Loucy (cell line): ENCODE results near the gene WIZ.

Source experiments
- H2AFZ ChIP-seq: fragments of 200-600 bp; sonication (generic); 2 replicates; pipeline ENCODE4 v1.6.0; 2016; ENCODE audit warnings: antibody characterized with exemption, mild to moderate bottlenecking, low read length, moderate library complexity
- H3F3A ChIP-seq: fragments of 200-600 bp; 2 replicates; pipeline ENCODE4 v1.6.0; 2016; ENCODE audit warnings: antibody characterized with exemption, low read depth, mild to moderate bottlenecking
- H3K27me3 ChIP-seq: fragments of 200-600 bp; sonication (generic); 2 replicates; pipeline ENCODE4 v1.6.1; 2014; ENCODE audit warnings: low read length, mild to moderate bottlenecking; ENCODE audit not compliant: insufficient read depth, poor library complexity, severe bottlenecking
- H3K36me3 ChIP-seq: fragments of 200-600 bp; sonication (generic); 2 replicates; pipeline ENCODE4 v1.6.1; 2016; ENCODE audit warnings: low read length; ENCODE audit not compliant: insufficient read depth
- H3K4me1 ChIP-seq: fragments of 200-600 bp; sonication (generic); 2 replicates; pipeline ENCODE4 v1.5.1; 2014; ENCODE audit warnings: low read length, mild to moderate bottlenecking; ENCODE audit not compliant: insufficient read depth, poor library complexity, severe bottlenecking
- H3K4me2 ChIP-seq: fragments of 200-600 bp; sonication (generic); 2 replicates; pipeline ENCODE4 v1.6.0; 2014; ENCODE audit warnings: antibody characterized with exemption, low read length, low read depth, mild to moderate bottlenecking; ENCODE audit not compliant: poor library complexity, severe bottlenecking
- H3K4me3 ChIP-seq: fragments of 200-600 bp; sonication (generic); 2 replicates; pipeline ENCODE4 v1.5.1; 2014; ENCODE audit warnings: low read length, mild to moderate bottlenecking, mixed read lengths; ENCODE audit not compliant: poor library complexity, severe bottlenecking
- H3K79me2 ChIP-seq: fragments of 200-600 bp; sonication (generic); 2 replicates; pipeline ENCODE4 v1.6.1; 2014; ENCODE audit warnings: low read length; ENCODE audit not compliant: insufficient read depth
- H3K9ac ChIP-seq: fragments of 200-600 bp; sonication (generic); 2 replicates; pipeline ENCODE4 v1.6.0; 2014; ENCODE audit warnings: mild to moderate bottlenecking, low read depth, low read length, moderate library complexity; ENCODE audit not compliant: poor library complexity, severe bottlenecking
- H3K9me2 ChIP-seq: fragments of 200-600 bp; sonication (generic); replicated peaks from 2 replicates; pipeline ENCODE4 v1.6.1; 2016; ENCODE audit warnings: low read depth, low read length, mixed read lengths
- H3K9me3 ChIP-seq: fragments of 200-600 bp; sonication (generic); 2 replicates; pipeline ENCODE4 v1.6.1; 2014; ENCODE audit warnings: mild to moderate bottlenecking, antibody characterized with exemption, low read length, low read depth; ENCODE audit not compliant: insufficient read depth
- H4K20me1 ChIP-seq: fragments of 200-600 bp; sonication (generic); 2 replicates; pipeline ENCODE4 v1.6.0; 2014; ENCODE audit warnings: antibody characterized with exemption, low read length, mild to moderate bottlenecking; ENCODE audit not compliant: insufficient read depth, poor library complexity, severe bottlenecking
- EZH2phosphoT487 ChIP-seq: fragments of 200-600 bp; IDR thresholded peaks from 2 replicates; pipeline ENCODE4 v1.6.1; 2018; ENCODE audit warnings: antibody characterized with exemption, mild to moderate bottlenecking, moderate library complexity, borderline replicate concordance
- TF ChIP-seq, protein P1 (sequence below): fragments of 200-600 bp; sonication (generic); conservative IDR thresholded peaks from 2 replicates; pipeline ENCODE4 v1.5.1; 2014; ENCODE audit warnings: mild to moderate bottlenecking, antibody characterized with exemption, low read length

The WIZ gene

DNA sequence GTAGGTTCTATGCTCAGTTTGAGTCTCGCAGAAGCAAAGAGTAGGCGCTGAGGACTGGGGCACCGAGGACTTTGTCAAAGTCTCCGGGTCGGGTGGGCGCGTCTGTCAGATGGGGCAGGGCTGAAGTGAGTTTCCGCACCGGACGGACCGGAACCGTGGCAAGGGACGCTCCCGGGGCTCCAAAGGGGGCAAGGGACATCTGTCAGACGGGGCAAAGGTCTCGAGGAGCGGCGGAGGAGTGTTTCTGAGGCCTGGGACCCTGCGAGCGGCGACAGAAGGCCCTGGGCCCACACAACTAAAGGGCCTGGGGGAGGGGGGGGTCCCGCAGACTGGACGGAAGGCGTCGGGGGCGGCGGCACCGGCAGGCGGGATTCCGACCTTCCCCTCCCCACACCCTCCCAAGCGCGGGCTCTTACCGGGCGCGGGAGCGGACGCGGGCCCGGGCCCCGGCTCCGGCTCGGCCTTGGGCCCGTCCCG is 17.7 kb downstream of the WIZ start:
- Histone ChIP-seq H2AFZ (no peak overlapping the region), H4K20me1 (peaks cover 29% of the 10 kb centered on the region)

DNA sequence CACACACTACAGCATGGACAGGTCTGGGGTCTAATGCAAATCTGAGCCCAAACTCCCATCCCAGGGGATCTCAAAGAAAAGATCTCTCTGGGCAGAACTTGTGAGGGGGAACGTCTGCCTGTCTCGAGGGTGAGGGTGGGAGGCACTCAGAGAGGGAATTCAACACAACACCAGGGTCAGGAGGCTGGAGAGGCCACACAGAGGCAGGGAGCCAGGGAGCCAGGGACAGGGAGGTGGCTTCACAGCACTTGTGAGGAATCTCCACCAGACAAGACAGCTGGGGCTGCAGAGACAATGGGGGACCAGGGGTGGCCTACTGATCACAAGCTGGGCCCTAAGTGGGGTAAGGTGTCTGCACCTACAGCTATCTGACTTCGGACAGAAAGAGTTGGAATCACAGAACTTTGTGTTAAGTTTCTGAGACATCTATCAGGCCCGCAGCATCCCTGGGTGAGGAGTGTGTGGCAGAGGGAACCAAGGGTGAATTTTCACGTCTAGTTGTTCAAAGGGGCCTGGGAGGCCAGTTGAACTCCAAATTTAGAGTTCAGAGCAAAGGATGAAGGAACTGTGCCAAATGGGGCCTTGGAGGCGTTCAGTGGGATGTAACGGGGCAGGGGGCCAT is 18.2 kb downstream of the WIZ start:
- TF ChIP-seq, protein P1, sequence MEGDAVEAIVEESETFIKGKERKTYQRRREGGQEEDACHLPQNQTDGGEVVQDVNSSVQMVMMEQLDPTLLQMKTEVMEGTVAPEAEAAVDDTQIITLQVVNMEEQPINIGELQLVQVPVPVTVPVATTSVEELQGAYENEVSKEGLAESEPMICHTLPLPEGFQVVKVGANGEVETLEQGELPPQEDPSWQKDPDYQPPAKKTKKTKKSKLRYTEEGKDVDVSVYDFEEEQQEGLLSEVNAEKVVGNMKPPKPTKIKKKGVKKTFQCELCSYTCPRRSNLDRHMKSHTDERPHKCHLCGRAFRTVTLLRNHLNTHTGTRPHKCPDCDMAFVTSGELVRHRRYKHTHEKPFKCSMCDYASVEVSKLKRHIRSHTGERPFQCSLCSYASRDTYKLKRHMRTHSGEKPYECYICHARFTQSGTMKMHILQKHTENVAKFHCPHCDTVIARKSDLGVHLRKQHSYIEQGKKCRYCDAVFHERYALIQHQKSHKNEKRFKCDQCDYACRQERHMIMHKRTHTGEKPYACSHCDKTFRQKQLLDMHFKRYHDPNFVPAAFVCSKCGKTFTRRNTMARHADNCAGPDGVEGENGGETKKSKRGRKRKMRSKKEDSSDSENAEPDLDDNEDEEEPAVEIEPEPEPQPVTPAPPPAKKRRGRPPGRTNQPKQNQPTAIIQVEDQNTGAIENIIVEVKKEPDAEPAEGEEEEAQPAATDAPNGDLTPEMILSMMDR, result no peak
- no peak for TF ChIP-seq EZH2phosphoT487
- H3K9ac ChIP-seq, result peak overlapping the region; percentile 80
- peaks cover 24% of the 10 kb centered on the region for H3K4me1 ChIP-seq
- no peaks in the 10 kb centered on the region for H3K9me2 ChIP-seq
- no peaks in the 10 kb centered on the region for H3K27me3 ChIP-seq
- H3K9me3 ChIP-seq, result no peaks in the 10 kb centered on the region
- H3K79me2 ChIP-seq, result peaks cover 47% of the 10 kb centered on the region
- peaks cover 19% of the 10 kb centered on the region; the same call in 1 of the 2 replicates for H3K36me3 ChIP-seq
- no peak overlapping the region for H2AFZ ChIP-seq
- H3K4me3 ChIP-seq, result peak overlapping the region; percentile 81
- H4K20me1 ChIP-seq, result peaks cover 29% of the 10 kb centered on the region
- H3K4me2 ChIP-seq, result peak overlapping the region; percentile 97
- 0 out of 2 replicates have a peak, but pooled peaks cover 3% of the 10 kb centered on the region for H3F3A ChIP-seq

More for the DNA sequence above, 17.7 kb downstream of the WIZ start:
- Histone ChIP-seq H3K79me2 (peaks cover 47% of the 10 kb centered on the region), H3K27me3 (no peaks in the 10 kb centered on the region), H3F3A (0 out of 2 replicates have a peak, but pooled peaks cover 3% of the 10 kb centered on the region), H3K4me3 (peak overlapping the region; percentile 81), H3K4me2 (peak overlapping the region; percentile 97), H3K4me1 (peaks cover 24% of the 10 kb centered on the region), H3K9me3 (no peaks in the 10 kb centered on the region), H3K9ac (peak overlapping the region; percentile 80), H3K36me3 (peaks cover 14% of the 10 kb centered on the region; the same call in 1 of the 2 replicates), H3K9me2 (no peaks in the 10 kb centered on the region)
- TF ChIP-seq, protein P1, result no peak
- no peak for TF ChIP-seq EZH2phosphoT487

DNA sequence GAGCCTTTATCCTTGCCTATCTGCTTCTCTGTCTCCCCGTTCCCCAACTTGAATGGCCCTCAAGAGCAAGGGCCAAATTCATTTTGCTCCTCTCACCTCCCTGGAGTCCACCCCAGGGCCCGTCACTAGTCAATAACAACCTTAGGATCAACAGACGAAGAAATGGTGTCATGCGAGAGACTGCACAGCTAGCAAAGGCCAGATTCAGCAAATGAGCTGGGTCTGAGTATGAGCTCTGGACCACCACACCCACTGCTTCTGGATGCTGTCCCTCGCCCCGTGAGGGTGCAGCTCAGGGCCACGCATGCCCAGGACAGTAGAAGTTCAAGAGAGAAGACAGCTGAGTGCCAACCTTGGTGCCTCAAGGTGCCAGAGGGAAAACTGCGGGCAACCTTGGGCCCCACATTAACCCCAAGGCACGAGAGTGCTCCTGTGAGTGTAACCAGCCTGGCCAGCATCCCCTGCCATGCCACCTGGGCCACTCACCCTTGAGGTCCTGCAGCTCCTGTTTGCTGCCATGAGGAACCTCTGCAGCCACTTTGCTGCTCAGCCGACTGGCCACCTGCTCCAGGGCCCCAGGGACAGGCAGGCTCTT is 19.1 kb downstream of the WIZ start:
- no peak overlapping the region for H2AFZ ChIP-seq
- H3K4me2 ChIP-seq, result peak overlapping the region; percentile 97
- 0 out of 2 replicates have a peak, but pooled peaks cover 3% of the 10 kb centered on the region for H3F3A ChIP-seq
- peak overlapping the region; percentile 81 for H3K4me3 ChIP-seq
- peaks cover 27% of the 10 kb centered on the region; the same call in 1 of the 2 replicates for H3K36me3 ChIP-seq
- H3K27me3 ChIP-seq, result no peaks in the 10 kb centered on the region
- peaks cover 24% of the 10 kb centered on the region for H3K4me1 ChIP-seq
- peaks cover 29% of the 10 kb centered on the region for H4K20me1 ChIP-seq
- TF ChIP-seq EZH2phosphoT487, result no peak
- TF ChIP-seq, protein P1, result no peak
- no peaks in the 10 kb centered on the region for H3K9me2 ChIP-seq
- H3K9ac ChIP-seq, result peak overlapping the region; percentile 80
- H3K9me3 ChIP-seq, result no peaks in the 10 kb centered on the region
- H3K79me2 ChIP-seq, result peaks cover 47% of the 10 kb centered on the region
